ENCODE results near the gene PRKCA.

- TF ChIP-seq CTCF (IDR thresholded peaks at IDR 0.05; ENCODE audit: low read depth, low read length) (no peak), EZH2phosphoT487 (IDR thresholded peaks at IDR 0.05; ENCODE audit: low read depth) (no peak)
Observed at GRCh38 chr17:66706851-66707450, 404.5 kb downstream of the PRKCA start.
